GM19372 (cell line): ENCODE data around the gene SPTLC2.
"Not testable (repeated sequence)": the region's sequence is repeated elsewhere in the genome, so short reads cannot be mapped to it uniquely, and the experiment has no call there.

Source experiments
- ATAC-seq: cut with Tn5 transposase; IDR thresholded peaks from one replicate; pipeline ENCODE4 v1.9.1; 2021; ENCODE audit warnings: mild to moderate bottlenecking, low read depth, moderate library complexity; ENCODE audit not compliant: unreplicated experiment

SPTLC2 gene, protein sequence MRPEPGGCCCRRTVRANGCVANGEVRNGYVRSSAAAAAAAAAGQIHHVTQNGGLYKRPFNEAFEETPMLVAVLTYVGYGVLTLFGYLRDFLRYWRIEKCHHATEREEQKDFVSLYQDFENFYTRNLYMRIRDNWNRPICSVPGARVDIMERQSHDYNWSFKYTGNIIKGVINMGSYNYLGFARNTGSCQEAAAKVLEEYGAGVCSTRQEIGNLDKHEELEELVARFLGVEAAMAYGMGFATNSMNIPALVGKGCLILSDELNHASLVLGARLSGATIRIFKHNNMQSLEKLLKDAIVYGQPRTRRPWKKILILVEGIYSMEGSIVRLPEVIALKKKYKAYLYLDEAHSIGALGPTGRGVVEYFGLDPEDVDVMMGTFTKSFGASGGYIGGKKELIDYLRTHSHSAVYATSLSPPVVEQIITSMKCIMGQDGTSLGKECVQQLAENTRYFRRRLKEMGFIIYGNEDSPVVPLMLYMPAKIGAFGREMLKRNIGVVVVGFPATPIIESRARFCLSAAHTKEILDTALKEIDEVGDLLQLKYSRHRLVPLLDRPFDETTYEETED

DNA sequence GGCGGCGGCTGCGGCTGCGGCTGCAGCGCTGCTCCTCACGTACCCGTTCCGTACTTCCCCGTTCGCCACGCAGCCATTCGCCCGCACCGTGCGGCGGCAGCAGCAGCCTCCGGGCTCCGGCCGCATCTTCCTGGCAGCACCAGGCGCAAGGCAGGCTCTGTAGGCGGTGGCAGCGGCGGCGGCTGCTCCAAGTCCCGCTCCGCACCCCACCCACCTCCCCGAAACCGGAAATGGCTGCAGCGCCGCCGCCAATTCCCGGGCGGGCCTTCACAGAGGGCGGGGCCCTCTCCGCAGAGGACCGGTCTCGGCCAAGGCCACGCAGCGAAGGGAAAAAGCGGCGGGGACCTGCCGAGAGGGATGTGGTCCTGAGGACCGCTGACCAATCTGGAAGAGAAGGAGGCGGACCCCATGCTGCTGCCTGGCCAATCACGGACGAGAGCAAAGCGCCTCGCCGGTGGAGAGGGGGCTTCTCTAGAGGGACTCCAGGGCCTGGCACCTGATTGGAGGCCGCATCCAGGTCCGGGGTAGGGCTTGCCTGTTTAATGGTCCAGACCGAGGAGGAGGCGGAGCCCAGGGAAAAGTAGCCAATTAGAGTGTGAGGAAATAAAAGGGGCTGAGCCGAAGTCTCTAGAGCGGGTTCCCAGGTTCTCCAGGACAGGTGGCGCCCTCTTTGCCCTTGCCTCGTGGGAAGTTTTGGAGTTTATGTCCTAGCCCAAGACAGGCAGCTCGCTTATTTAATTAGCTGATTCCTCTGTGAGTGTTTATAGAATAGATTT is at the start of gene SPTLC2:
Gene SPTLC2, minus strand, starts transcription at position 184 of the 776 bp plus-strand sequence. Its CDS starts 58 bp downstream, at position 126.
- peak; percentile 91 for ATAC-seq

DNA sequence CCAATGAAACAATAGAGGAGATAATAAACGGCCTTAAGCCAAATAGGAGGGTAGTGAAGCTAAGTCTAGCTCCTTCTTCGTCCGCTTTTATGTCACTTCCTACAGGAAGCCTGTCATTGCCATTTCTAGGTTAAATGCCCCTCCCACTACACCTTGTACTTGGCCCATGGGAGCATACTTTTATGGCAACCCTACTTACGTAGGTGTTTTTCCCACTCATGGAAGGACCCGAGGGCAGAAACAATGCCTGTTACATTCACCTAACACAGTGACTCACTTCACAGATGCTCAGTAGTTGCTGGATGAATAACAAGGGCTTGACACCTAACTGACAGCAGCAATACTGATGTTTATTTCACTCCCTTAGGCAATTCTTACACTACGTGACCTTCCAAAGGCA is 46.9 kb upstream of the SPTLC2 start:
- ATAC-seq, result no peak

DNA sequence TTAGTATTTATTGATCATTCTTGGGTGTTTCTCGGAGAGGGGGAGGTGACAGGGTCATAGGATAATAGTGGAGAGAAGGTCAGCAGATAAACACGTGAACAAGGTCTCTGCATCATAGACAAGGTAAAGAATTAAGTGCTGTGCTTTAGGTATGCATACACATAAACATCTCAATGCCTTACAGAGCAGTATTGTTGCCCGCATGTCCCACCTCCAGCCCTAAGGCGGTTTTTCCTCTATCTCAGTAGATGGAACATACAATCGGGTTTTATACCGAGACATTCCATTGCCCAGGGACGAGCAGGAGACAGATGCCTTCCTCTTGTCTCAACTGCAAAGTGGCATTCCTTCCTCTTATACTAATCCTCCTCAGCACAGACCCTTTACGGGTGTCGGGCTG is 45.1 kb upstream of the SPTLC2 start:
- not testable (repeated sequence) for ATAC-seq

DNA sequence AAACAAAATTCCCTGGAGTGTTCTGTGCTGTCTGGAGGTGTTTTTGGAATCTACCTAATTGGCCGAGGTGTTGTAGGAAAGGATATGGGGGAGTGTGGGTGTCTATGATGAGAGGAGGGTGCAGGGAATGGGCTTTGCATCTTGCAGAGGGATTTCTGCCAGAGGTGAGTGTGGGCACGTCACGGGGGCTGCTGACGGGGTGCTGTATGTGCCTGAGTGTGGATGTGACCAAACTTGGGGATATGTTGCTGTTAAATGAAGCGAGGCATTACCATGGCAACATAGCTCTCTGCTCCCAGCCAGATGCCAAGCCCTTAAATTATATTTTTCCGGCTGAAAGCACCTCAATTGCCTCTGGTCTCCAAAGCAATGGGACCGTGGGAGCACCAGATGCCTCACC is 44.3 kb upstream of the SPTLC2 start:
- no peak for ATAC-seq

DNA sequence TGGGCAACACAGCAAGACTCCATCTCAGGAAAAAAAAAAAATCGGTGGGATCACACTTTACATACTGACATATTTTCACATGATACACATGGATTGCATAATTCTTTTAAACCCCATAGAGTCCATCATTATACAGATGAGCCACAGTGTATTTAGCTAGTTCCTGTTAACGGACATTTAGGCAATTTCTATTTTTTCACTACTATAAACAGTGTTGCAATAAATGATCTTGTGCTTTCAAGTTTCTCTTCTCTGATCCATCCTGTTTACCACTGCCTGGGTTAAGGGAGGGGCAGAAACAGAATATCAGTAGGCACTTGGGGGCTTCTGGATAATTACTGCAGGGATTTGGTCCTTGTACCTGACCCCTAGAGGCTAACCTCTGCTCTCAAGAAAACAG is 43.4 kb upstream of the SPTLC2 start:
- ATAC-seq, result no peak

DNA sequence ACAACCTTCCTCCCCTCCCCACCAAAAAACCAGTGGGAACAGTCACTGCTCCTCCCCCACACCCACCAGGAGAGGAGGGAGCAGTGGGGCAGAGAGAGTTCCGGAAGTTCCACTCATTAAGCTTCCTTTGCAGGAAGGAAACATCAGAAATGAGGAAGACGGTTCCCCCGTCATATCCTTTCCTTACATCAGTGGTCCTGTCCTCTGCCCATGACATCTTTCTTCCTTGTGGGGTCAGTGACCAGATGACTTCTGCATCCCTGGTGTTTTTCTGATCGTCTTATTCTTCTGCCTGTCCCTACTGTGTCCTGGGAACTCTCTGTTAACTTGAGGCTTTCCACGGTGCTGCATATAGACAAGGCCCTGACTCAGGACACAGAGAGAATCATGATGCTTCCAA is 40.8 kb upstream of the SPTLC2 start:
- no peak for ATAC-seq

DNA sequence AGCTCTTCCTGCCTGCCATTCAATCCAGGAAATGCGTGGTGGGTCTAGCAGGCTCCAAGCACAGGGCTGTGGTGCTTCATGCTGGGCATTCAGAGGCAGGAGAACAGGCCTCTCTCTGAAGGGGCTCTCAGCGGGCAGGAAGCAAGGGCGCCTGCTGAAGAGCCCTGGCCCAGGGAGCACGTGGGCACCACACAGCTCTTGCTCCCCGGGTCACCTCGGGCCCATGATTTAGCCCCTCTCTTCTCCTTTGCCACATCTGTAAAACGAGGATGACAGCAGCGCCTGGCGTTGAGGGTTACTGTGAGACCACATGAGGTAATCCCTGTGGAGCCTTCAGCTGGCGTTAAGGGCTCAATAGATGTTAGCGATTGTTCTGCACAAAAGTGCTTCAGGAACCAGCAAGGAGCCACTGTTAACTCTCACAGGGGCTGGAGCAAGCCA is 37.6 kb upstream of the SPTLC2 start:
- ATAC-seq, result no peak

DNA sequence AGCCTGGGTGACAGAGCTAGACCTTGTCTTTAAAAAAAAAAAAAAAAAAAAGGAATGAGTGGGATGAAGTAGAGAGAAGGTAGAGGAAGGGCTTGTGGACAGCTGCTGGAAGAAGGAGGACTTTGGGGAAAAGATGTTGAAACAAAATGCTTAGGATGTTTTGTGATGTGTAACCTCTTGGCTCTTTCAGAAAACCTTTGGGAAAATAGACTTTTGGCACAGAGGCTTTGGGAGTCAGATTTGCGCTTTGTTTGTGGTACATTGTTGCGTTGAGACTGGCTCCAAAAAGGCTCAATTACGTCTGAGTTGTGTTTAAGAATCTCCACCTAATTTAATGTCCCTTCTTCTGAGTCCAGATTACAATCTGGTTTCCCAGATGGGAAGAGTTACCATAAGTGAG is 32.9 kb upstream of the SPTLC2 start:
- ATAC-seq, result no peak

DNA sequence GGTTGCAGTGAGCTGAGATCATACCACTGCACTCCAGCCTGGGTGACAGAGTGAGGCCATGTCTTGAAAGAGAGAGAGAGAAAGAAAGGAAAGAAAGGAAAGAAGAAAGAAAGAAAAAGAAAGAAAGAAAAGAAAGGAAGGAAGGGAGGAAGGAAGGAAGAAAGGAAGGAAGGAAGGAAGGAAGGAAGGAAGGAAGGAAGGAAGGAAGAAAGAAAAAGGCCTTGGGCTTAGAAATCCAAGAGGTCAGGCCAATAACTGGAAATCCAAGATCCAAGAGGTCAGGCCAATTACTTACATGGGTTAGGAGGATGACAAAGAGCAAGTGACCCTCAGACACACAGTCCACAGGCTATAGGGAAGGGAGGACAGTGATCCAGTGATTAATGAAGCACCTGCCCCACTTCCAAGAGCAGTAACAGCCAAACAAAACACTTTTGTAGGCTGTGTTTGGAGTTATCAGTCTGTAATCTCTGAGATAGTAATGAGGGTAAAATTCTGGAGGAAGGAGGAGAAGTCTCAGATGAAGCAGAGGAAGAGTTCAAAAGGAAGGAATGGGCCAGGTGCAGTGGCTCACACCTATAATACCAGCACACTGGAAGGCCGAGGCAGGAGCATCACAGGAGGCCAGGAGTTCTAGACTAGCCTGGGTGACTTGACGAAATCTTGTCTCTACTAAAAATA is 32.2 kb upstream of the SPTLC2 start:
- ATAC-seq, result no peak

DNA sequence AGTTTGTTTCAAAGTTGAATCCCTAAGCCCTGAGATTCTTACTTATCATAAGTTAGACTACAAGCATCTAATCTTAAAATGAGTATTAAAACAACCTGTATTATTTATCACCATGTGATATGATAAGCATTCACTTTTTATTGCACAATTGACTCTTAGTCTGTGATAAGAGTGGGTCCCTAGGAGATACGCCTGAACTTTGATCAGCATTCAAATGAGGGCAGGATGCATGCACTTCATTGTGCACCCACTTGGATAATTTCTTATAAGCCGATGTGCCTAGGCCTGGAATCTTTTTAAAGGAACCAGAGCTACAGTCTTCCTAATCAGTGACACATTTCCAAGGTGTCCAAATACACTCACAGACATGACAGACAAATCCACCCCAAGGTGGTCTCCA is 31.4 kb upstream of the SPTLC2 start:
- no peak for ATAC-seq

DNA sequence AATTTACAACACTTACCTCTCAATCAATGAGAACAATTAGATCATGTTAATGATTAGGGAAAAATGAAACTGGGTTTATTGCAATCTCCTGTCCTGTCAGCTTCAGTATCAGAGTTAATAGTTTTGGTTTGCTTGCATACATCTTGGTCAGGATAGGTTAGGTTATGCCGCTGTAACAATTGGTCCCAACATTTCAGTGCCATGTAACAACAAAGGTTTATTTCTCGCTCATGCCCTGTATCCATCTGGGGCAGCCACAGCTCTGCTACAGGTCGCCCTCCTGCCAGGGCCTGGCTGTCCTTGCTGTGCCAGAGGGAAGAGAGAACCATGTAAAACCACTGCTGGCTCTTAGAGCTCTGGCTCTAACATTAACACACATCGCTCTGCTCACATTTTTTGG is 30.5 kb upstream of the SPTLC2 start:
- ATAC-seq, result no peak

DNA sequence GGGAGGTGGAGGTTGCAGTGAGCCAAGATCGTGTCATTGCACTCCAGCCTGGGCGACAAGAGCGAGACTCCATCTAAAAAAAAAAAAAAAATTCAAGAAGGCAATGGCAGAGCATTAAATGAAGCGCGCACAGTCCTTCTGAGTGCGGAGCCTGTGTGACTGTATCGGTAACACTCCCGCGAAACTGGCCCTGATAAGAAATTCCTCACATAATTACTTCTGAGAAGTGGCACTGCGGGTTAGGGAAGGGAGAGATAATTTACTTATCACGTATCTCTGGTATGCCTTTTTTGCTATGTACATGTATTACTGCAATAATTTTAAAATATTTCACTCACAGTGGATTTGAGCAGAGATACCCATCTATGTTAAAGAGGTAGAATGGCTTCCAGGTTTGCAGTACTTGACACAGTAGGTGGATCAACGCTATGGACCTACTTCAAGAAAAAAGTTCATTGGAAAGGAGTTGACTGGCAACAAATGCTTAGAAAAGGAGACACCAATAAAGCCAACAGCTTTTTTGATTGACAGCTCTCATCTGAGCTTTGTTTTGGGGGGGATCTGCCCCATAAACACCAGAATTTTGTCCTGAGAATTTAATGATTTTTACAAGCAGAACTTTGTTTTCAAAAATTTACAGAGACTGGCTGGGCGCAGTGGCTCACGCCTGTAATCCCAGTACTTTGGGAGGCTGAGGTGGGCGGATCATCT is 29.2 kb upstream of the SPTLC2 start:
- no peak for ATAC-seq

DNA sequence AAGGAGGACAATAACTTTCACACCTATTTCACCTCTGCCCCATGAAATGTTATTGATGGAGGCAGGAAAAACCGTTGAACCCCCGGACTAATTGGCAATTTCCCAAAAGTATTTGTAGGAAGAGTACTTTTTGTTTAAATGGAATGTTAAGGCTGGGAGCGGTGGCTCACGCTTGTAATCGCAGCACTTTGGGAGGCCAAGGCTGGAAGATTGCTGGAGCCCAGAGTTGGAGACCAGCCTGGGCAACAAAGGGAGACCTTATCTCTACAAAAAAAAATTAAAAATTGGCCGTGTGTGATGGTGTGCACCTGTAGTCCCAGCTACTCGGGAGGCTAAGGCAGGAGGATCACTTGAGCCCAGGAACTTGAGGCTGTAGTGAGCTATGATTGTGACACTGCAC is 26.0 kb upstream of the SPTLC2 start:
- no peak for ATAC-seq

DNA sequence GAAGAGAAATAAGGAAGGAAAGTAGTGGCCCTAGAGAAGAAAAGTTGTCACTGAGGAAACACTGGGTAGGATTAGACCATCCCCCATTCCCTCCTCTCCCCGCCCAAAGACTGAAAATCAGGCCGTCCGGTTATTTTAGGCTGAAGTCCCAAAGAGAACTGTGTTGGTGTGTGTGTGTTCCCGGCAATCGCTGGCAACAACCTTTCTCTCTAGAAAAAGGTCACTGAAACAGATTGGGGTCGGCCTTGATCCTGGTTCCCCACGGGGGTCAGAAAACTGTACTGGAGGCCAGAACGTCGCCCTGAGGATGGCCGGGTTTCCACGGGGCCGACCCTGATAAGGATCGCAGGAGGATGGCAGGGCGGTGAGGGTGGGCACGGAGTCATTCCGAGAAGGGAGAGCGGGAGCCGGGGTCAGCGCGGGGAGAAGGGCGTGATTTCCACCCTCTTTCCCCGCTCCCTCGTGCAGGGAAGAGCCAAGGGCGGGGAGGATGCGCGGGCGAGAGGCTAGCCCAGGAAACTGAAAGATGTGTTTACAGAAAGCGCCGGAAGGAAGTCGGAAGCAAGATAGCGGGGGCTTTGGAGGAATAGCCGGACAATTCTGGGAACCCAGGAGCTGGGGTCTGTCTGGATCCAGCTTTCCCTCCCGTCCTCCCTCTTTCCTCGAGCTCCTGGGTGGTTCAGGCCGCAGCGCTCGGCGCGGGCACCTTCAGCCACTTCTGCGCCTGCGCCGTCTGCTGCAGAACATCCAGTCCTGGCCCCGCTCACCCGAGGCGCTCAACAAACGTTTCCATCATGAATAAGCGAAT is 25.3 kb upstream of the SPTLC2 start:
- peak; percentile 76 for ATAC-seq

DNA sequence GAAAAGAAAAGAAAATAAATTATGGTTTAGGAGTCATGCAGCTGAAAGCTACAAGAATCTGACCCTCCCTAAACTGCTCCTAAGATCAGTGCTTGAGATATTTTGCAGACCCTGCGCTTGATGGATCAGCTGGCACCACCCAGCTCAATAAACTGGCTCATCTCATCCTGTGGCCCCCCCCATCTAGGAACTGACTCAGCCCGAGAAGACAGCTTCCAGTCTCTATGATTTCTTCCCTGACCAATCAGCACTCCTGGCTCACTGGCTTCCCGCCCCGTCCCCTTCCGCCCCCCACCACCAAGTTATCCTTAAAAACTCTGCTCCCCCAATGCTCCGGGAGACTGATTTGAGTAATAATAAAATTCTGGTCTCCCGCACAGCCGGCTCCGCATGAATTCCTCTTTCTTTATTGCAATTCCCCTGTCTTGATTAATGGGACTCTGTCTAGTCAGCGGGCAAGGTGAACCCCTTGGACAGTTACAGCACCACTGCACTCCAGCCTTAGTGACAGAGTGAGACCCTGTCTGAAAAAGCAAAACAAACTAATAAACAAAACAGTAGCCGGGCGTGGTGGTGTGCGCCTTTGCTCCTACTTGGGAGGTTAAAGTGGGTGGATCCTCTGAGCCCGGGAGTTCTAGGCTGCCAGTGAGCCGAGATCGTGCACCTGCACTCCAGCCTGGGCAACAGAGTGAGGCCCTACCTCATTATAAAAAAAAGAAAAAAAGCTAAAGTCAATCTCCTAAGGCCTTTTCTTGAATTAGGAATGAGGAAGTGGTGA is 24.5 kb upstream of the SPTLC2 start:
- ATAC-seq, result no peak

DNA sequence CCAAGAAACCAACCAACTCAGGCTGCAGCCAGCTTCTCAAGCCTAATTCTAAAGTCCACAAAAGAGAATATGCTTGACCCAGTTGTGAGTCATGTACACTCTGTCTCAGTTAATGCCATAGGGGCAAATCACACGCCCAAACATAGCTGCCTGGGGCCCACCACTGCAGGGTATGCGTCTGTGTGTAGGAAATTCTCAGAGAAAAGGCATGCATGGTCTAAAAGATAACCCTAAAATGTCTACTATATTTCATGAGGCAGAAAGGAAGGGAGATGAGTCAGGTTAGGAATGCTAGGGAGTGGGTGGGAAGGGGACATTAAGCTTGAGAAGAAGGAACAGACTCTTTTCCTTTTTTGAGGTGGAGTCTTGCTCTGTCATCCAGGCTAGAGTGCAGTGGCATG is 22.3 kb upstream of the SPTLC2 start:
- ATAC-seq, result no peak

DNA sequence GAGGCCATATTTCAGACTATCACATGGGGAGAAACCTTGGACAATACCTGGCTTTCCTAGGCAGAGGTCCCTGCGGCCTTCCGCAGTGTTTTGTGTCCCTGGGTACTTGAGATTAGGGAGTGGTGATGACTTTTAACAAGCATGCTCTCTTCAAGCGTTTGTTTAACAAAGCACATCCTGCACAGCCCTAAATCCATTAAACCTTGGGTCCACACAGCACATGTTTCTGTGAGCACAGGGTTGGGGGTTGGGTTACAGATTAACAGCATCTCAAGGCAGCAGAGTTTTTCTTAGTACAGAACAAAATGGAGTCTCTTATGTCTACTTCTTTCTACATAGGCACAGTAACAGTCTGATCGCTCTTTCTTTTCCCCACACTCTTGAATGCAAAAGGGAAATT is 19.4 kb upstream of the SPTLC2 start:
- ATAC-seq, result not testable (repeated sequence)

DNA sequence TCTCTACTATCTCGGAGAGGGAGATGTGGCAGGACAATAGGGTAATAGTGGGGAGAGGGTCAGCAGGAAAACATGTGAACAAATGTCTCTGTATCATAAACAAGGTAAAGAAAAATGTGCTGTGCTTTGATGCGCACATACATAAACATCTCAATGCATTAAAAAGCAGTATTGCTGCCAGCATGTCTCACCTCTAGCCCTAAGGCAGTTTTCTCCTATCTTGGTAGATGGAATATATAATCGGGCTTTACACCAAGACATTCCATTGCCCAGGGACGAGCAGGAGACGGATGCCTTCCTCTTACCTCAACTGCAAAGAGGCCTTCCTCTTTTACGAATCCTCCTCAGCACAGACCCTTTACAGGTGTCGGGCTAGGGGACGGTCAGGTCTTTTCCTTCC is 19.0 kb upstream of the SPTLC2 start:
- ATAC-seq, result not testable (repeated sequence)

DNA sequence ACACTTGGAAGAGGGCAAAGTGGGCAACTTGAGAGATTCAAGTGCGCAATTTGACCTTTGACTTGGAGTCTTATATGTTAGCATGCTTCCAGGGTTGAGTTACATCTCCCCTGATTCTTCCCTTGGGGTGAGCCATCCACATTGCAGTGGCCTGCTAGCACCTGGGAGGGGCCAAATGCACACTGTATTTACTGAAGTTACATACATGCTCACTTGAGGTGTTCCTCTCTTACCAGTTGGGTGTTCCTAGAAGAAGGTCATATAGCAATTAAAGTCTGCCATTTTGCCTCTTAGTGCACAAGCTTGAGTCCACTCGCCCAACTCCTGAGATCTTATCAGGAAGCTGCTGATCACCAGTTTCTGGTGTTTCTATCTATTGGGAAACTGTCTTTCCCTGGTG is 13.7 kb upstream of the SPTLC2 start:
- no peak for ATAC-seq
